Progenitor cell of endocrine pancreas (in vitro differentiated cells): ENCODE results near the gene CD247. TPM values are rescaled to one million over a fixed set of nuclear protein-coding genes. Genes with fewer than 3 reads are reported as not detected.

Experiments used
- DNase-seq: peaks from one replicate; pipeline ENCODE4 v3.0.0; 2021; ENCODE audit warnings: low spot score; ENCODE audit not compliant: unreplicated experiment
- H3K27ac Mint-ChIP-seq: 2 replicates; pipeline ENCODE4 v1.8.0; 2021; ENCODE audit warnings: mild to moderate bottlenecking, moderate library complexity, mixed read lengths
- H3K27me3 Mint-ChIP-seq: 2 replicates; pipeline ENCODE4 v1.8.0; 2021; ENCODE audit warnings: mixed read lengths
- H3K36me3 Mint-ChIP-seq: 2 replicates; pipeline ENCODE4 v1.8.0; 2022; ENCODE audit warnings: mixed read lengths; ENCODE audit not compliant: insufficient read depth
- H3K4me1 Mint-ChIP-seq: 2 replicates; pipeline ENCODE4 v1.8.0; 2021; ENCODE audit warnings: low read depth, mixed read lengths
- H3K4me3 Mint-ChIP-seq: 2 replicates; pipeline ENCODE4 v1.8.0; 2021; ENCODE audit warnings: low read depth, mild to moderate bottlenecking, moderate library complexity, mixed read lengths
- H3K9me3 Mint-ChIP-seq: 2 replicates; pipeline ENCODE4 v1.8.0; 2021; ENCODE audit warnings: low read depth, mixed read lengths
- CTCF ChIP-seq: fragments of 200-600 bp; sonication (generic); IDR thresholded peaks from one replicate; pipeline ENCODE4 v1.5.0; 2021; ENCODE audit warnings: antibody characterized with exemption, mild to moderate bottlenecking; ENCODE audit not compliant: unreplicated experiment
- total RNA-seq: library from RNA; stranded (reverse); gene quantifications from 2 replicates; pipeline ENCODE4 v1.2.1, GENCODE V29; 2021

CD247 gene
- total RNA-seq, 1 donor from 2014 or later = not detected

GRCh38 chr1:167515461-167515860, 2.9 kb downstream of the CD247 start:
- H3K27me3 Mint-ChIP-seq = peaks cover 16% of the 10 kb centered on the region
- no peaks in the 10 kb centered on the region for H3K36me3 Mint-ChIP-seq
- H3K27ac Mint-ChIP-seq = no peak overlapping the region
- no peaks in the 10 kb centered on the region for H3K9me3 Mint-ChIP-seq
- H3K4me1 Mint-ChIP-seq = peaks cover 9% of the 10 kb centered on the region
- TF ChIP-seq CTCF = no peak
- DNase-seq = no peak
- no peak overlapping the region for H3K4me3 Mint-ChIP-seq

- H3K4me3 Mint-ChIP-seq = no peak overlapping the region
- peaks cover 18% of the 10 kb centered on the region for H3K27me3 Mint-ChIP-seq
- TF ChIP-seq CTCF = no peak
- H3K36me3 Mint-ChIP-seq = no peaks in the 10 kb centered on the region
- H3K4me1 Mint-ChIP-seq = peaks cover 9% of the 10 kb centered on the region
- DNase-seq = no peak
- no peaks in the 10 kb centered on the region for H3K9me3 Mint-ChIP-seq
- no peak overlapping the region for H3K27ac Mint-ChIP-seq
Observed at GRCh38 chr1:167514288-167514687, 4.0 kb downstream of the CD247 start.

- no peak overlapping the region for H3K4me3 Mint-ChIP-seq
- no peak overlapping the region for H3K27ac Mint-ChIP-seq
- DNase-seq = no peak
- H3K9me3 Mint-ChIP-seq = no peaks in the 10 kb centered on the region
- no peaks in the 10 kb centered on the region for H3K36me3 Mint-ChIP-seq
- no peak for TF ChIP-seq CTCF
- H3K4me1 Mint-ChIP-seq = peaks cover 9% of the 10 kb centered on the region
- peaks cover 12% of the 10 kb centered on the region for H3K27me3 Mint-ChIP-seq
Observed at GRCh38 chr1:167512046-167512654, 6.2 kb downstream of the CD247 start.

- no peak for TF ChIP-seq CTCF
- no peak for DNase-seq
Observed at GRCh38 chr1:167511374-167511986, 6.8 kb downstream of the CD247 start.

GRCh38 chr1:167510881-167511280, 7.4 kb downstream of the CD247 start:
- no peaks in the 10 kb centered on the region for H3K9me3 Mint-ChIP-seq
- H3K4me3 Mint-ChIP-seq = no peak overlapping the region
- H3K36me3 Mint-ChIP-seq = no peaks in the 10 kb centered on the region
- H3K27ac Mint-ChIP-seq = no peak overlapping the region
- TF ChIP-seq CTCF = no peak
- H3K4me1 Mint-ChIP-seq = peaks cover 9% of the 10 kb centered on the region
- DNase-seq = no peak
- peaks cover 9% of the 10 kb centered on the region for H3K27me3 Mint-ChIP-seq

More at GRCh38 chr1:167511374-167511986, 6.8 kb downstream of the CD247 start:
- H3K4me1 Mint-ChIP-seq = peaks cover 9% of the 10 kb centered on the region
- H3K27me3 Mint-ChIP-seq = peaks cover 9% of the 10 kb centered on the region
- H3K9me3 Mint-ChIP-seq = no peaks in the 10 kb centered on the region
- no peak overlapping the region for H3K4me3 Mint-ChIP-seq
- H3K27ac Mint-ChIP-seq = no peak overlapping the region
- no peaks in the 10 kb centered on the region for H3K36me3 Mint-ChIP-seq
